H1 (cell line): Measurements from ENCODE around the gene PPP1R1B. TPM values are rescaled to one million over a fixed set of nuclear protein-coding genes. Genes with fewer than 3 reads are reported as not detected.

Source experiments
- CBX8 ChIP-seq: fragments of 300-800, 300-1000 bp; sonication (generic); IDR thresholded peaks from 2 replicates; pipeline ENCODE4 v1.7.1; 2016; ENCODE audit warnings: low read depth, low read length, borderline replicate concordance
- CHD1 ChIP-seq: IDR thresholded peaks from 2 replicates; pipeline ENCODE4 v1.6.1; 2012; ENCODE audit warnings: low read depth, low read length, improper control_type of control experiment
- CHD7 ChIP-seq: fragments of 300-600 bp; sonication (generic); IDR thresholded peaks from 2 replicates; pipeline ENCODE4 v1.7.1; 2012; ENCODE audit warnings: low read length, moderate library complexity, mild to moderate bottlenecking, inconsistent platforms; ENCODE audit not compliant: insufficient replicate concordance
- CTCF ChIP-seq, 3 experiments: IDR thresholded peaks; 1 replicate in 2 of 3; 2 replicates in 1 of 3; pipeline versions ENCODE4 v1.5.1 to v1.6.1; 2011; ENCODE audit warnings: low read length in 3 of 3, mild to moderate bottlenecking in 3 of 3, inconsistent platforms in 2 of 3, low read depth in 1 of 3, moderate library complexity in 1 of 3; ENCODE audit not compliant: insufficient read depth in 1 of 3; ENCODE audit errors: control extremely low read depth in 1 of 3
- KDM1A ChIP-seq: fragments of 200-600, 300-600 bp; sonication (generic); IDR thresholded peaks from 2 replicates; pipeline ENCODE4 v1.7.1; 2016; ENCODE audit warnings: mild to moderate bottlenecking, low read length, borderline replicate concordance
- KDM5A ChIP-seq: fragments of 200-600 bp; IDR thresholded peaks from 2 replicates; pipeline ENCODE4 v1.7.1; 2012; ENCODE audit warnings: mild to moderate bottlenecking, low read length, inconsistent platforms, mixed read lengths
- RAD21 ChIP-seq, 2 experiments: IDR thresholded peaks in 1 of 2; conservative IDR thresholded peaks in 1 of 2; 2 replicates each; pipeline ENCODE4 v1.6.1; 2011; ENCODE audit warnings: low read depth in 2 of 2, low read length in 2 of 2, improper control_type of control experiment in 1 of 2, inconsistent platforms in 1 of 2, mild to moderate bottlenecking in 1 of 2, moderate library complexity in 1 of 2
- RXRA ChIP-seq: IDR thresholded peaks from 2 replicates; pipeline ENCODE4 v1.6.1; 2011; ENCODE audit warnings: low read depth, mild to moderate bottlenecking, low read length, moderate library complexity; ENCODE audit not compliant: insufficient read depth
- SP1 ChIP-seq: IDR thresholded peaks from 2 replicates; pipeline ENCODE4 v1.6.1; 2011; ENCODE audit warnings: low read depth, low read length
- polyA plus RNA-seq, 7 experiments: library from polyadenylated mRNA; depleted of rRNA in 3 of 7; stranded (reverse) in 5 of 7; unstranded in 2 of 7; fragments of >200 nt in 5 of 7; fragments of 200-250 nt in 2 of 7; gene quantifications; 1 replicate in 5 of 7; 2 replicates in 1 of 7; 4 replicates in 1 of 7; pipeline versions ENCODE4 v1.2.1 to v1.2.3, GENCODE V29; 2011 to 2013; ENCODE audit warnings: missing spikeins in 2 of 7, mixed read lengths in 2 of 7
- total RNA-seq: library from RNA; stranded (reverse); fragmentation: NEBNext Ultra II Directional; extraction: Animal tissue kit (Norgen Biotek cat#: 25700); gene quantifications from 2 replicates; pipeline ENCODE4 v1.2.1, GENCODE V29; 2021

PPP1R1B gene
- total and polyA plus RNA-seq, 2 of the 8 experiments (the other 6 are each of a cell fraction or from before 2014, with no cell fraction given), result 10.7 to 22.3 TPM

GRCh38 chr17:39640591-39641031 lies 13.9 kb downstream of the PPP1R1B start (continued):
- TF ChIP-seq CTCF (IDR thresholded peaks at IDR 0.05; ENCODE audit: control extremely low read depth in 1 of 3, insufficient read depth in 1 of 3, low read depth in 1 of 3, low read length in 3 of 3), result no peak
- TF ChIP-seq KDM1A, result no peak
- no peak for TF ChIP-seq CHD1
- no peak for TF ChIP-seq SP1
- TF ChIP-seq RAD21 (IDR thresholded peaks at IDR 0.05 in 1 of 2, conservative IDR thresholded peaks at IDR 0.05 in 1 of 2; ENCODE audit: low read depth in 2 of 2, low read length in 2 of 2), result no peak
- no peak for TF ChIP-seq RXRA
- no peak for TF ChIP-seq CBX8
- TF ChIP-seq CHD7, result no peak
- TF ChIP-seq KDM5A, result no peak
